T-helper 1 cell treated with Interleukin-12 subunit alpha and Interleukin-12 subunit beta and Interleukin-4 antibody, amounts not matched to agents 30 μg/mL and 1 μg/mL, for 36 hours (primary cell): ENCODE measurements around the gene PDK2.

ENCODE experiments used
- H3K27ac Mint-ChIP-seq: one replicate; pipeline ENCODE4 v1.8.0; 2021; ENCODE audit warnings: mild to moderate bottlenecking, mixed read lengths
- H3K27me3 Mint-ChIP-seq: one replicate; pipeline ENCODE4 v1.8.0; 2021; ENCODE audit warnings: low read depth, mixed read lengths
- H3K36me3 Mint-ChIP-seq: one replicate; pipeline ENCODE4 v1.8.0; 2021; ENCODE audit warnings: low read depth, mixed read lengths
- H3K4me1 Mint-ChIP-seq: one replicate; pipeline ENCODE4 v1.8.0; 2021; ENCODE audit warnings: low read depth, mixed read lengths
- H3K4me3 Mint-ChIP-seq: one replicate; pipeline ENCODE4 v1.8.0; 2021; ENCODE audit warnings: mild to moderate bottlenecking, moderate library complexity, mixed read lengths
- H3K9me3 Mint-ChIP-seq: one replicate; pipeline ENCODE4 v1.8.0; 2021; ENCODE audit warnings: mixed read lengths

PDK2 gene

GRCh38 chr17:50154604-50155003, 59.5 kb downstream of the PDK2 start:
- H3K4me1 Mint-ChIP-seq = peaks cover 30% of the 10 kb centered on the region
- peaks cover 3% of the 10 kb centered on the region for H3K36me3 Mint-ChIP-seq
- H3K9me3 Mint-ChIP-seq = no peaks in the 10 kb centered on the region
- H3K27ac Mint-ChIP-seq = no peak overlapping the region
- H3K27me3 Mint-ChIP-seq = peaks cover under 1% of the 10 kb centered on the region
- no peak overlapping the region for H3K4me3 Mint-ChIP-seq

GRCh38 chr17:50155115-50155819, 60.1 kb downstream of the PDK2 start:
- Mint-ChIP-seq H3K27me3 (peaks cover 6% of the 10 kb centered on the region), H3K4me1 (peaks cover 30% of the 10 kb centered on the region), H3K27ac (no peak overlapping the region), H3K4me3 (no peak overlapping the region), H3K36me3 (peaks cover 3% of the 10 kb centered on the region), H3K9me3 (no peaks in the 10 kb centered on the region)

- Mint-ChIP-seq H3K27ac (no peak overlapping the region), H3K36me3 (peaks cover 7% of the 10 kb centered on the region), H3K4me1 (peaks cover 36% of the 10 kb centered on the region), H3K9me3 (peaks cover 9% of the 10 kb centered on the region), H3K27me3 (peaks cover 6% of the 10 kb centered on the region), H3K4me3 (no peak overlapping the region)
Measured at GRCh38 chr17:50157891-50158290, 62.7 kb downstream of the PDK2 start.

- Mint-ChIP-seq H3K4me1 (peaks cover 30% of the 10 kb centered on the region), H3K27ac (peak overlapping the region; percentile 91), H3K4me3 (peak overlapping the region; percentile 68), H3K9me3 (peaks cover 9% of the 10 kb centered on the region), H3K27me3 (peaks cover 6% of the 10 kb centered on the region), H3K36me3 (peaks cover 7% of the 10 kb centered on the region)
Measured at GRCh38 chr17:50161023-50161910, 66.1 kb downstream of the PDK2 start.
